Dendritic cell treated with granulocyte-macrophage colony-stimulating factor and Interleukin-4, amounts not matched to agents 40 ng/mL and 50 ng/mL, for 4 days (primary cell): ENCODE data around the gene DIP2A.
"Not testable (repeated sequence)": the region's sequence is repeated elsewhere in the genome, so short reads cannot be mapped to it uniquely, and the experiment has no call there.

Experiments used
- H3K27ac Mint-ChIP-seq: one replicate; pipeline ENCODE4 v1.8.0; 2022; ENCODE audit warnings: mild to moderate bottlenecking, mixed read lengths
- H3K27me3 Mint-ChIP-seq: one replicate; pipeline ENCODE4 v1.8.0; 2022; ENCODE audit warnings: mild to moderate bottlenecking, mixed read lengths
- H3K36me3 Mint-ChIP-seq: one replicate; pipeline ENCODE4 v1.8.0; 2022; ENCODE audit warnings: low read depth, mixed read lengths
- H3K4me1 Mint-ChIP-seq: one replicate; pipeline ENCODE4 v1.8.0; 2022; ENCODE audit warnings: low read depth, mixed read lengths
- H3K4me3 Mint-ChIP-seq: one replicate; pipeline ENCODE4 v1.8.0; 2022; ENCODE audit warnings: mild to moderate bottlenecking, moderate library complexity, mixed read lengths
- H3K9me3 Mint-ChIP-seq: one replicate; pipeline ENCODE4 v1.8.0; 2022; ENCODE audit warnings: mixed read lengths
- intact Hi-C: fragments of 100-400 bp; cut with micrococcal nuclease; formaldehyde crosslinking; loops from one replicate; pipeline ENCODE4 v1.15.0; 2022

Gene DIP2A

DNA sequence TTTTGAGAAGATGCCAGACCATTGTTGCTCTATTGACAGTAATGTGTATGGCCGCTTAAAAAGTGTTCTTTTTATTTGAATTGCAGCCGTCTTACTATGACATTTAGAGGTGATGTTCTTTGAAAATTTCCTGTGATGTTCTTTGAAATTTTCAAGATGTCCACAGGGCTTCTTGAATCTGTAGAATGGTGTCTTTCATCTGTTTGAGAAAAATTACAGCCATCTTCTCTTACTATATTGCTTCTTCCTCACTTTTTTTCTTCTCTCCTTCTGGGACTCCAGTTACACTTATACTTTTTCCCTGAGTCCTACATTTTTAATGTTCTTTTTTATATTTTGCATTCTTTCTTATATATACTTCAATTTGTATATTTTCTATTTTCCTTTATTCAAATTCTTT, 57.4 kb downstream of the DIP2A start:
- H3K9me3 Mint-ChIP-seq: no peaks in the 10 kb centered on the region
- H3K27me3 Mint-ChIP-seq: no peaks in the 10 kb centered on the region
- intact Hi-C loops: no loop called here
- H3K4me1 Mint-ChIP-seq: peaks cover 23% of the 10 kb centered on the region
- H3K27ac Mint-ChIP-seq: no peak overlapping the region
- peaks cover 57% of the 10 kb centered on the region for H3K36me3 Mint-ChIP-seq
- H3K4me3 Mint-ChIP-seq: no peak overlapping the region

DNA sequence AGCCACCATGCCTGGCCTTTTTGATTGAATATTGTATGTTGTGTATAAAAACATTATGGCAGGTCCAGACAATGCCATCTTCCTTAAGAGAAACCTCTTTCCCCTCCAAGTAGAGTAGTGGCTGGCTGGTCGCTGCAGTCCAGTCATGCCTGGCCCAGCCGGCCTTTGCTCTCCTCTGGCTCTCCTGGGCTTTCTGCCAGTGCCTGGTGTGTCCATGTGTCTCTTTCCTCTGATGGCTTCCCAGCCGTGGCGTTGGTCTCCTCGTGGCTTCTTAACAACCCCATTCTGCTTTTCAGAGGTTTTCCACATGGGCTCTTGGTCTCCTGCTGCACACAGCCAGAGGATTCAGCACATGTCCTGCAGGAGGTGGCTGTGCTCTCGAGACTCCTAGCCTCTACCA, 58.7 kb downstream of the DIP2A start:
- peaks cover 23% of the 10 kb centered on the region for H3K4me1 Mint-ChIP-seq
- H3K4me3 Mint-ChIP-seq: no peak overlapping the region
- H3K36me3 Mint-ChIP-seq: peaks cover 57% of the 10 kb centered on the region
- H3K27ac Mint-ChIP-seq: no peak overlapping the region
- H3K9me3 Mint-ChIP-seq: no peaks in the 10 kb centered on the region
- intact Hi-C loops: no loop called here
- no peaks in the 10 kb centered on the region for H3K27me3 Mint-ChIP-seq

DNA sequence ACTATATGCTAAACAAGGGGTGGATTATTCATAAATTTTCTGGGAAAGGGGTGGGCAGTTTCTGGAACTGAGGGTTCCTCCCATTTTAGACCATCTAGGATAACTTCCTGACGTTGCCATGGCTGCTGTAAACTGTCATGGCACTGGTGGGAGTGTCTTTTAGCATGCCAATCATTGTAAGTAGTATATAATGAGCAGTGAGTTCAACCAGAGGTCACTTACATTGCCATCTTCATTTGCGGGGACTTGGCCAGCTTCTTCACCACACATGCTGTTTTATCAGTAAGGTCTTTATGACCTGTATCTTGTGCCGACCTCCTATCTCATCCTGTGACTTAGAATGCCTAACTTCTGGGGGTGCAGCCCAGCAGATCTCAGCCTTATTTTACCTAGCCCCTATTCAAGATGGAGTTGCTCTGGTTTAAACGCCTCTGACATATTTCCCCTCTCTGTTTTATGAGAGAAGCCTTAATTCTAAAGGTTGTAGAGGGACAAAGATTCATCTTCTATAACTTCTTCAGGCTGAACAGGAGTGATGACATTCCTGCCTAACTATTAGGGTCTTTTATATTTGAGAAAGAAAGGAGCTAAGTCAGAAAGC, 60.4 kb downstream of the DIP2A start:
- Mint-ChIP-seq H3K4me3 (no peak overlapping the region), H3K4me1 (peaks cover 23% of the 10 kb centered on the region), H3K9me3 (no peaks in the 10 kb centered on the region), H3K27me3 (no peaks in the 10 kb centered on the region), H3K27ac (no peak overlapping the region), H3K36me3 (peaks cover 53% of the 10 kb centered on the region)
- intact Hi-C loops: no loop called here

DNA sequence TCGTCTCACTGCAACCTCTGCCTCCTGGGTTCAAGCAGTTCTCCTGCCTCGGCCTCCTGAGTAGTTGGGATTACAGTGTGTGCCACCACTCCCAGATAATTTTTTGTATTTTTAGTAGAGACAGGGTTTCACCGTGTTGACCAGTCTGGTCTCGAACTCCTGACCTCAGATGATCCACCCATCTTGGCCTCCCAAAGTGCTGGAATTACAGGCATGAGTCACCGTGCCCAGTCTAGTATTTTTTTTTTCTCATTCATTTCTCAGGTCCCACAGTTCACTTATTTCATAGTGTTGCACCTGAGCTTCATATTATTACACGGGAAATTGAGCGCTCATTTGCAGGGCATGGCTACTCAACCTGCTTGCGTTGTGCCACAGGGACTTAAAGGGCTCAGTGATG, 68.7 kb downstream of the DIP2A start:
- intact Hi-C loops, H3K9me3 Mint-ChIP-seq, H3K4me1 Mint-ChIP-seq, H3K4me3 Mint-ChIP-seq, H3K27ac Mint-ChIP-seq, H3K27me3 Mint-ChIP-seq: not testable (repeated sequence)
- peaks cover 69% of the 10 kb centered on the region for H3K36me3 Mint-ChIP-seq

DNA sequence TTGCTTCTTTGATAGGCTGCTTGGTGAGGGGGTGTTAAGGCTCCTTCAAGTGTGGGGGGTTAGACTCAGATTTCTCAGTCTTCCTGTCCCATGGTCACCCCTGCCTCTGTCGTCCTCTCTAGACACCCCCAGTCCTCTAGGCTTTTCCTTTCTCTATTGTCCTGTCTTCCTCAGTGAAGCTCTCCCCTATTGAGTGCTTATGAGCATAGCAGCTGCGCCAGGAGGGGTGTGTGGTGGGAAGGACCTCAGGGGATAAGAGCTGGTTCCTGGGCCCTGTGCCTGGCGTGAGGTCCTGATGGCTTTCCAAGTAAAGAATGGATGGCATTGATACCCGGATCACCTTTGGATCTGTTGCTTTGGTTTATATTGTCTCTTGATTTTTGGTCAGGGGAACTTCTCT, 69.1 kb downstream of the DIP2A start:
- H3K27ac Mint-ChIP-seq: no peak overlapping the region

DNA sequence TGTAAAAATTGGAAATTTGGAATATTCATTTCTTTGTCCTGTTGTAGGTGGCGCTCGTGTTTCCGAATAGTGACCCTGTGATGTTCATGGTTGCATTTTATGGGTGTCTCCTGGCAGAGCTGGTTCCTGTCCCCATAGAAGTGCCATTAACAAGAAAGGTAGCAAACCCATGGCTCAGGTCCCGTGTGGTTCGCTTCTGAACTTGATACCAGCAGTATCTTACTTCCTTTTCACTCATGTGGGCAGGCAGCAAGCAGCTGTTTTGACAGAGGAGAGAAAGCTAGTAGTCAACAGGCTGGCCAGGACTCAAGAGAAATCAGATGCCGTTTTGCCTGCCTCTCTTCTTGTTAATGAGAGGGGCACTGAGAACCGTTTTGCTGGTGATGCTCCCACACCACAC, 73.4 kb downstream of the DIP2A start:
- intact Hi-C loops: no loop called here
- H3K9me3 Mint-ChIP-seq: no peaks in the 10 kb centered on the region
- H3K4me1 Mint-ChIP-seq: no peaks in the 10 kb centered on the region
- no peak overlapping the region for H3K27ac Mint-ChIP-seq
- no peaks in the 10 kb centered on the region for H3K27me3 Mint-ChIP-seq
- H3K4me3 Mint-ChIP-seq: no peak overlapping the region
- peaks cover 87% of the 10 kb centered on the region for H3K36me3 Mint-ChIP-seq

More for the DNA sequence above, 69.1 kb downstream of the DIP2A start:
- intact Hi-C loops: no loop called here
- H3K4me3 Mint-ChIP-seq: no peak overlapping the region
- H3K4me1 Mint-ChIP-seq: peaks cover 8% of the 10 kb centered on the region
- no peaks in the 10 kb centered on the region for H3K27me3 Mint-ChIP-seq
- H3K9me3 Mint-ChIP-seq: no peaks in the 10 kb centered on the region
- peaks cover 71% of the 10 kb centered on the region for H3K36me3 Mint-ChIP-seq

DNA sequence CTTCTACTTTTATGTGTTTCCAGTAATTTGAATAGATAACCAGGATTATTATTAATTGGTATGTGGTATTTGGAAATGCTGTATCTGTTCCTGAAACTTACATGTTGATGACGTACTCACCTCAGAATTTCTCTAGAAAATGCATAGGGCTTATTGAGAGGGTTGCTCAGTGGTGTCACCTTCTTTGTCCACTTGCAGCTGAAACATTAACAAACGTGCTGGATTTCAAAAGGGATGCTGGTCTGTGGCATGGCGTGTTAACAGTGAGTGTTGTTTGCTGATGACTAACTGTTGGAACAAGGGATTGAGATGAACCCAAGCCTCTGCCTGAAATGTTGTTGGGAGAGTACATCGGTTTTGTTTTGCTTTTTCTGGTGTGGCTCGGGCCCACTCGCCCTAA, 78.3 kb downstream of the DIP2A start:
- no peaks in the 10 kb centered on the region for H3K9me3 Mint-ChIP-seq
- peaks cover 95% of the 10 kb centered on the region for H3K36me3 Mint-ChIP-seq
- no peaks in the 10 kb centered on the region for H3K4me1 Mint-ChIP-seq
- H3K4me3 Mint-ChIP-seq: no peak overlapping the region
- H3K27ac Mint-ChIP-seq: no peak overlapping the region
- no peaks in the 10 kb centered on the region for H3K27me3 Mint-ChIP-seq
- intact Hi-C loops: no loop called here

DNA sequence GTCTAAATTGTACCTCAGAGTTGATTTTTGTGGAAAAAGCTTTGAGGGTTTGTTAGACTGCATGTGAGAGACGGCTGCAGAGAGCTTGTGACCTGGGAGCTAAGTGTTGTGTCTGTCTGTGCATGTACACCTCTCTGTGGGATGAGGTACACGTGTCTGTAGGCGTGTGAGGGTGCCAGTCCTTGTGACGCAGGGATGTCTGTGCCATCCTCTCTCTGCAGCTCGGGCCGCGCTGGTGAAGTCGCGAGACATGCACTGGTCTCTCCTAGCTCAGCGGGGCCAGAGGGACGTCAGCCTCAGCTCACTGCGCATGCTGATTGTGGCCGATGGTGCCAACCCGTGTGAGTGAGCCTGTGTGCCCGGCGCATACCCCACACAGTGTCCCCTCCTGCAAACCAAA, 79.6 kb downstream of the DIP2A start:
- Mint-ChIP-seq H3K4me3 (no peak overlapping the region), H3K9me3 (no peaks in the 10 kb centered on the region), H3K36me3 (peaks cover 97% of the 10 kb centered on the region), H3K27me3 (no peaks in the 10 kb centered on the region), H3K27ac (no peak overlapping the region), H3K4me1 (no peaks in the 10 kb centered on the region)
- intact Hi-C loops: no loop called here

DNA sequence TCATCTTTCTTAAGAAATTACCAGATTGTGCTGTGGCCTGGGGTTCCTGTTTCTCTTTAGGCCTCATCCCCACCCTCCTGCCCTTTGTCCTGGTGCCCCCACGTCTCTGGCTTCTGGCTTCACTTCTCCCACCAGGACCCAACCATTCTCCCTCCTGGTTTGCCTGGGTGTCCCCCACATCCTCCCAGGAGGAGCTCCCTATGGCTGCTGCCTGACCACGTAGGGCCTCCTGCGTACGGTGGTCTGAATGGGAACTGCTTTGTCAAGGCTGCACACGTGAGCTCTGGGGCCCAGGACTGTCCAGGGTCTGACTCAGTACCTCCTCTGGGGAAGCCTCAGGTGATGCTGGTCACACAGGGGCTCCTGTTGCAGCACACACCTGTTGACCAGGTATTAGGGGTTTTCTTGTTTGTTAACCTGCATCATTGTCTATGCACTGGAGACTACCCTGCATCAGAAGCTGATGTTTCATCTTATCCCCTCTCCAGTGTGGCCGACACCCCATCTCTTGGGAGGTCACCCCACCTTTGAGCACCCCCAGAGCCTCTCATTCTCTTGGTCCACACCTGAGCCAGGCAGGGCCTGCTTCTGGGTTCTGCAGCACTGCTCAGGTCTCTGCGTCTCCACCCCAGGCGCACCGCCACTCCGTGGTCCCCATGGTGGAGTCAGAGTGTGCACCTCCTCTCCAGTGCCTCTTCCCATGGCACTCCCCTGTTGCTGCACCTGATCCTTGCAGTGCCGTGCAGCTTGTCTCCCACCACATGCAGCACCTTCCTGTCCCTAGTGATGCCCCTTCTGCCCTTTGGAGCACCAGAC, 80.4 kb downstream of the DIP2A start:
- intact Hi-C loops: no loop called here
- Mint-ChIP-seq H3K36me3 (peaks cover 97% of the 10 kb centered on the region), H3K27ac (no peak overlapping the region), H3K27me3 (no peaks in the 10 kb centered on the region), H3K4me1 (no peaks in the 10 kb centered on the region), H3K9me3 (no peaks in the 10 kb centered on the region), H3K4me3 (no peak overlapping the region)

DNA sequence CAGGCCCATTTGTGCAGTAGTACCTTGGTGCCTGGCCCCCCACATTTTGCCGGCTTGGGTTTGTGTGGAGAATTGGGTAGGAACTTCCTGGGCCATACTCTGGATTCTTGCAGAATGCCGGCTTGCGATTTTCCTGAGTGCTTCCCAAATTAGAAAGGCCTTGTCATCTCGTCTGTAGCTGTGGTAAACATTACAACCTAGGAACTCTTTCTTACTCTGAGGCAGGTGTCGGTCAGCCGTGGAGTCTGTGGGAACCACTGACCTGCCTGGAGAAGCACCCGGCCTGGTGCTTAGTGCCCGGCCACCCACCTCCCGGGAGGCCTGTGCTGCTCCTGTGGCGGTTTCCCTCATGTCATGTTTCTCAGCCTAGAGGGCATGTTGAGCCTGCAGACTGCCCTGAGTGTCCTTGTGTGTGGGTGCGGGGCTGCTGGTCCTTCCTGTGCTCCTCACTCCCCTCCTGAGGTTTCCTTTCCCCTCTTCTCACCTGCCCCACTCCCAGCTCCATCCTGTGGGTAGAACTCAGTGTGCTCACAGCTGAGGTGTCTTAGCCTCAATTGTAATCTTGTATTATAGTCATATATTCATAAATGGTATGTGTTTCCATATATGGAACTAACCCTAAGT, 81.5 kb downstream of the DIP2A start:
- Mint-ChIP-seq H3K4me3 (no peak overlapping the region), H3K4me1 (no peaks in the 10 kb centered on the region), H3K27me3 (no peaks in the 10 kb centered on the region), H3K27ac (no peak overlapping the region), H3K36me3 (peaks cover 100% of the 10 kb centered on the region), H3K9me3 (no peaks in the 10 kb centered on the region)
- intact Hi-C loops: no loop called here

DNA sequence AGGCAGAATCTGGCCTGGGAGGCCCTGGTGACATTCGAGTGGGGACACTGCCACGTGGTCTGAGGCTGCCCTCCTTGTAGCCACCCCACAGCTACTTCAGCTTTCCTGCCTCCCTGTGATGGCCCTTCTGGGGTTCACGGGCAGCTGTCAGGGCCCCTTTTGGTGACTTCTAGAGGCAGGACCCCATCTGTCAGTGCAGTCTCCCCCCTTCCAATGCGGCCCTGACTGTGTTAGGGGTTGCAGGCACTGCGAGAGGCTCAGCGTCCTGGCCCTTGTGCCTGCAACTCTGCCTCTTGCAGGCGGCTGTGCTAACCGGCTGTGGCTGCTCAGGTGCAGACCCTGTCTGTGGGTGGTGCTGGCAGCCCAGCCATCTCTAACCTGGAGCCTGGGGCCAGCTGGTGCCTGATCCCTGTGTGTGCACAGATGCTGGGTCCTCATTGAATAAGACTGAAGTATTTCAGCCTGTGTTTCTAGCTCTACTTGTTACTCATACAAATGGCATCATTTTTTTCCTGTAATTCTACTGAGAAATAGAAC, 84.0 kb downstream of the DIP2A start:
- H3K36me3 Mint-ChIP-seq: peaks cover 100% of the 10 kb centered on the region
- H3K4me3 Mint-ChIP-seq: no peak overlapping the region
- H3K9me3 Mint-ChIP-seq: peaks cover under 1% of the 10 kb centered on the region
- no peaks in the 10 kb centered on the region for H3K4me1 Mint-ChIP-seq
- H3K27me3 Mint-ChIP-seq: no peaks in the 10 kb centered on the region
- intact Hi-C loops: no loop called here
- H3K27ac Mint-ChIP-seq: no peak overlapping the region

DNA sequence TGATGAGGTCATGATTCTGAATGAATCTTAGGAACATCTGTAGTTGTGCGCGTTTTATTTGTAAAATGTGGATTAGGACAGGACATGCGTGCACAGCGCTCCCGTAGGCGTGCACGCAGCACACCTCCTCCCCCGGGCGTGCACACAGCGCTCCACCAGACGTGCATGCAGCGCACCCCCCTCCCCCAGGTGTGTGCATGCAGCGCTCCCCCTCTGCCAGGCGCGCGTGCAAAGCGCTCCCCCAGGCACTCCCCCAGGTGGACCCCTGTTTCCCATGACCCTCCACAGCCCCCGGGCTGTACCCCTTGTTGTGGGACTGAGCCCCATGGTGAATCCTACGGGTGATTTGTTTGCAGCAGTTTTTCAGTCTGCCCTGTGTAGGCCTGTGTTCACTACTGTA, 84.6 kb downstream of the DIP2A start:
- H3K9me3 Mint-ChIP-seq: peaks cover 7% of the 10 kb centered on the region
- H3K27ac Mint-ChIP-seq: no peak overlapping the region
- H3K4me3 Mint-ChIP-seq: no peak overlapping the region
- no peaks in the 10 kb centered on the region for H3K4me1 Mint-ChIP-seq
- intact Hi-C loops: no loop called here
- H3K36me3 Mint-ChIP-seq: peaks cover 100% of the 10 kb centered on the region
- H3K27me3 Mint-ChIP-seq: no peaks in the 10 kb centered on the region

DNA sequence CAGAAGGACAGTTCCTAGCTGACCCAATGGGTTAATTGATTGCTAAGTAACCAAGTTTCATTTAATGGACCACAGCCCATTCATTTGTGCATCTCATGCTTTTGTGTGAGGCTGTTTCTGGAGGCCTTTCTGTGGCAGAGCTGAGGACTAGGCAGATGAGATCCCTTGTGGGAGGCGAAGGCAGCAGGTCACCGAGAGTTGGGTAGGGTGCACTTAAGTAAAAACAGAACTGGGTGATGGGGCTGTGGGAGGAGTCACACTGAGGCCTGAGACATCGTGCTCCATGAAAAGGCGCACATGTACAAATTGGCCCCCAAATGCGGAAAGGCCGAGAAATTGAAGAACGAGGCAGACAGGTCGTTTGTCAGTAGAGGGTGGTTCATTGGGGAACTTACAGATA, 85.3 kb downstream of the DIP2A start:
- intact Hi-C loops: no loop called here
- Mint-ChIP-seq H3K27ac (no peak overlapping the region), H3K27me3 (no peaks in the 10 kb centered on the region), H3K4me1 (no peaks in the 10 kb centered on the region), H3K4me3 (no peak overlapping the region), H3K9me3 (peaks cover 12% of the 10 kb centered on the region), H3K36me3 (peaks cover 100% of the 10 kb centered on the region)

DNA sequence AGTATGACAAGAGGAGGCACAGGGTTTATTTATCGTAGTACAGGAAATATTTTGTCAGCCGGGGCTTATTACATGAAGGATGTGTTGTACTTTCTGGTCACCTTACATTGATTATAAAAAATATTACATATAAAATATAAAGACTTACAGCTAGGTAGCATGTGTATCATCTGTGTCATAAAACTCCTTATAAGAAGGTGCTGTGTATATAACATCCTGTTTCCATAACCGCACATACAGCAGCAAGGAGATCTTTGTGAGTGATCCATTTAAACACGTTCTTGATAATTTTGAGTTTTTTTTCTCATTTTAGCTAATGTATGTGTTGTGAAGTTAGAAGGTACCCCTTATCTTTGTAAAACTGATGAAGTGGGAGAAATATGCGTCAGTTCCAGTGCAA, 86.1 kb downstream of the DIP2A start:
- Mint-ChIP-seq H3K9me3 (peaks cover 12% of the 10 kb centered on the region), H3K27me3 (no peaks in the 10 kb centered on the region), H3K4me3 (no peak overlapping the region), H3K36me3 (peaks cover 100% of the 10 kb centered on the region), H3K4me1 (peaks cover under 1% of the 10 kb centered on the region), H3K27ac (no peak overlapping the region)
- intact Hi-C loops: no loop called here
